ENCODE measurements around the gene ZFP69B.

DNA sequence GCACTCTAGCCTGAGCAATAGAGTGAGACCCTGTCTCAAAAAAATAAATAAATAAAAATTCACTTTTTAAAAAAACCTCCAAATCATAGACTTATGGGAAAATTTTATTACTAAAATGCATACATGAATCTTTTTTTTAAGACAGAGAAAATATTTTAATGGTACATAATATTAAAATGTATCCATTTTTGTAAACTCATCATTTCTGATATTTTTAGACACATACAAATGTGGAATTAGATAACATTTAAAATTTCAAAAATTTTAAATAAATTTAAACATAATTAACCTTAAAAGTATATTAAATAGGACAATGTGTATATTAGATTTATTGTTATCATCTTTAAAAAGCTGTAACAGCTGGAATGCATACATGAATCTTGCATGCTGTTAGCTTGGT is 42.8 kb upstream of the ZFP69B start:
- no peak for TF ChIP-seq CTCF (IDR thresholded peaks at IDR 0.05)
- TF ChIP-seq POLR2A (IDR thresholded peaks at IDR 0.05) = no peak
- no peak for TF ChIP-seq EP300 (IDR thresholded peaks at IDR 0.05)
